UCSD-AML1 (cell line): Measurements from ENCODE around the gene TBP.
"Not testable (repeated sequence)": the region's sequence is repeated elsewhere in the genome, so short reads cannot be mapped to it uniquely, and the experiment has no call there.

Experiments used
- DNase-seq: peaks from one replicate; lab custom pipeline; 2025; ENCODE audit not compliant: unreplicated experiment; lab: John Stamatoyannopoulos, UW

TBP gene

DNA sequence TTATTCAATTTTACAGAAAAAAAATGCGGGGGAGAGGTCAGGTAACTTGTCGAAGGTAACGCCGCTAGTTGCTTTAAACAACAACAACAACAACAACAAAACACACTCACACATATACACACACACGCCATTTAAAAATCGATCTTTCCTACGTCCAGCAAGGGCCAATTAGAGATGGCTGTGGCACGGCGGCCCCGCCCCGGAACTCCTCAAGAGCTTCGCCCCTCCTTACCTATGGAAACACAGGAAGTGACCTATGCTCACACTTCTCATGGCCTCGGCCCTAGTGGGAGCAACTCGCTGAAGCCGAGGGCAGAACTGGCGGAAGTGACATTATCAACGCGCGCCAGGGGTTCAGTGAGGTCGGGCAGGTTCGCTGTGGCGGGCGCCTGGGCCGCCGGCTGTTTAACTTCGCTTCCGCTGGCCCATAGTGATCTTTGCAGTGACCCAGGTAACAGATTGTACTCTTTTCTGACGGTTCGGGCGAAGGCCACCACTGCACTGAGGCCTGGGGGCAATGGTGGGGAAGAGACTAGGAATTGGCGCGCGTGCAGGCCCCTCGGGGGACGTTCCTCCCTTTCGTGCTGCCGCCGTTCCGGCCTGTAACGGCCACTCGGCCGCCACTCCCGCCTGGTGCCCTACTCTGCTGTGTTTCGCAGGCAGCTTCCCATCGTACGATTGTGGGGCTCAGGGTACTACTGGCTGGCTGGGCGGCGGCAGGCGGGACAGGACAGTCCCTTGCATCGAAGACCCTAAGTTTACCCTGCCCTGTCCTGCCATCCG, at the start of gene TBP:
Gene TBP (plus strand): TSS at position 357 of the 783 bp plus-strand sequence. CDS start 2,661 bp downstream, outside the sequence.
- DNase-seq: peak; percentile 95

GRCh38 chr6:170504479-170504878, 49.7 kb upstream of the TBP start:
- no peak for DNase-seq

GRCh38 chr6:170505306-170505705, 48.9 kb upstream of the TBP start:
- no peak for DNase-seq

- DNase-seq: no peak
These were observed 47.7 kb upstream of the TBP start for GRCh38 chr6:170506446-170506845.

GRCh38 chr6:170507728-170508127, 46.4 kb upstream of the TBP start:
- not testable (repeated sequence) for DNase-seq

DNA sequence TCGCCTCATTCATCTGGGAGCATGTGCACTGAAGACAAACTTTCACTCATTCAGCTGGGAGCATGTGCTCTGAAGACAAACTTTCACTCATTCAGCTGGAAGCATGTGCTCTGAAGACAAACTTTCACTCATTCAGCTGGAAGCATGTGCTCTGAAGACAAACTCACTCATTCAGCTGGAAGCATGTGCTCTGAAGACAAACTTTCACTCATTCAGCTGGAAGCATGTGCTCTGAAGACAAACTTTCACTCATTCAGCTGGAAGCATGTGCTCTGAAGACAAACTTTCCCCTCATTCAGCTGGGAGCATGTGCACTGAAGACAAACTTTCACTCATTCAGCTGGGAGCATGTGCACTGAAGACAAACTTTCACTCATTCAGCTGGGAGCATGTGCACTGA, 45.9 kb upstream of the TBP start:
- not testable (repeated sequence) for DNase-seq

GRCh38 chr6:170508892-170509722, 45.1 kb upstream of the TBP start:
- DNase-seq: not testable (repeated sequence)

GRCh38 chr6:170509723-170510018, 44.5 kb upstream of the TBP start:
- DNase-seq: no peak

DNA sequence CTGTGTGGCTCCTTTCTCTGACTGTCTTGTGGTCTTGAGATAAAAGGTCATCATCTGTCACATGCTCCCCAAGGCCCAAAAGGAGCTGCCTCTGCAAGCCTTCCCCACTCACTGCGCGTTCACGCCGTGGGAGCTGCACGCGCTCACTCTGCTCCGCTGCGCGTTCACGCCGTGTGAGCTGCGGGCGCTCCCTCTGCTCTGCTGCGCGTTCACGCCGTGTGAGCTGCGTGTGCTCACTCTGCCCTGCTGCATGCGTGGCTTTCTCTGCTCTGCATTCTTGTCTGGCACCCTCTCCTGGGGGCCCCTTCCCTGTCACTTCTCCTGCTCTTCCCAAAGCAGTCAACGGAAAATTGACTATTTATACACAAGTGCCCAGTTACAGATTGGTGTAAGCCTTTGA, 43.5 kb upstream of the TBP start:
- no peak for DNase-seq

DNA sequence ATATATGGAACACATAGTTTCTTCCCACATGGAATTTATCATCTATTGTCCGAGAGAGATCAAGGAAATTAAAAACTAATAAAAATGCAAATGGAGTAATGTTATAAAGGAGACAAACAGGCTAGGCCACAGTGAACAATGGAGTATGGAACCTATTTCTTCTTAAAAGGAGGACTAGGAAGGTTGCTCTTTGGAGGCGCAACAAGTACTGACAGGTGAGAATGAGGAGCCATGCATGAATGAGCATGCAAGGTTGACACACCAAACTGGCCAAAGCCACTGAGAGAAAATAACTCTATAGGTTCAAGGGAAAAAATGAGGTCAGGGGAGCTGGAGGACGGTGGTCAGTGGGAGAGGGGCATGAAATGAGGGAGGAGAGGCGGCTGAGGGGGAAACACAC, 41.9 kb upstream of the TBP start:
- DNase-seq: no peak

- no peak for DNase-seq
These were observed 39.3 kb upstream of the TBP start for GRCh38 chr6:170514908-170515307.

GRCh38 chr6:170516783-170517616, 37.2 kb upstream of the TBP start:
- DNase-seq: peak; percentile 49

DNA sequence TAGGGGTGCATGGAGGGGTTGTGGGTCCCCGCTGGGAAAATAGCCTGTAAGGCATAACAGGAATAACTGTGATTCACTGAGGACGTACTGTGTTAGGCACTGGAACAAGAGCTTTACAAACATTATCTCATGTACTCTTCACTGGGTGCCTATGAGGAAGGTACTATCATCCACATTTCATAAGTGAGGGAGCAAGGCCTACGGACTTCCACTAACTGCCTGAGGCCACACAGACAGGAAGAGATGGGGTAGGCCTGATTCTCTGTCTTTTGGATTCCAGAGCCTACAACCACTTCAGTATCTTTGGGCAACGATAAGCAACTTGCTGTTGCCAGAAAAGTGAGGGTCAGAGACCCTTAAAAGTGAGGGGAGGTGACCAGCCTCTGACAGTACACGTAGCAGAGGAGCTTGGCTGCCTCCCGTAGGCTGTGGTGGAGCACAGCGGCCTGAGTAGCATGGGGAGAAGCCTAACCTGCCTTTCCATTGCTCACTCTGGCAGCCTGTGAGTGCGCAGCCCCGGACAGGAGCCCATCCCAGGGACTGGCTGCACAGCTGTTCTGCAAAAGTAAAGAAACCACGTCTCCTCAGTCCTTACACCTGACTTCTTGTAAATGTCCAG, 31.5 kb upstream of the TBP start:
- peak; percentile 36 for DNase-seq

DNA sequence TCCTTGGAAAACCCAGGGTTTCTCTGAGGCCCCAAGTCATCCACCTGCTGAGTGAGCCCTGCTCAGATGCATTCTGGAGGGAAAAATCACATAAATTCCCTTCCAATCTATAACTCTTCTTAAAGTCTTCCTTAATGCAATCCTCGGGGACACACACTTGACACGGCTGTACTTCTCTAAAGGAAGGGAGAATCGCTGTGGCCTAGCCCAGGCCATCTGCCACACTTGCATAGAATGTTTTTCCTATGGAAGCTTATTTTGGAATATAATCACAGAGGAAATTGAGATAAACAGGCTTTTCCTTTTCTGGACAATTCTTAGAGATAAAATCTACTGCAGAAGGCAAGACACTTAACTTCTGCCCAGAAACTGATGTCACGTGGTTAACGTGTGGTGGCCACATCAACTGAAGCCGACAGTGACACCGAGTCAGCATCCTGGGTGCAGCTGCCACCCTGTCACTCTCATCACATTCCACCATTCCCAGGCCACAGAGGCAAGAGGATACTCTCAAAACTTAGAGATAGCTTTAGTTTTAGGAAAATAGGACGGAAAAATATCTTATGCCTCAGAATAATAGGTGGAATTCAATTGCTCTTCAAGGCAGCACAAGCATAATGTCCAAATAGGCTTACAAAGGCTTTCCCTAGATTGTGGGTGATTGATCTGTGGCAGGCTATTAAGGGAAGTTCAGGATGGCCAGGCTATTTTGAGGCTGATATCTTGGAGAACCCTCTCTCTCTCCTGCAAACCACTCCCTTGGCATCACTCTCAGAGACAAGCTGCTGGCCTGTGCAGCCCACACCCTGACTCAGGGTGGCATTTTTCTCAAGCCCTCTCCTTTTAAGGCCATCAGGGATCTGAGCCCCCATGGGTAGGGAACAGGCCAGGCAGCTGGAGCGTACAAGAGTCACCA, 30.7 kb upstream of the TBP start:
- DNase-seq: no peak

DNA sequence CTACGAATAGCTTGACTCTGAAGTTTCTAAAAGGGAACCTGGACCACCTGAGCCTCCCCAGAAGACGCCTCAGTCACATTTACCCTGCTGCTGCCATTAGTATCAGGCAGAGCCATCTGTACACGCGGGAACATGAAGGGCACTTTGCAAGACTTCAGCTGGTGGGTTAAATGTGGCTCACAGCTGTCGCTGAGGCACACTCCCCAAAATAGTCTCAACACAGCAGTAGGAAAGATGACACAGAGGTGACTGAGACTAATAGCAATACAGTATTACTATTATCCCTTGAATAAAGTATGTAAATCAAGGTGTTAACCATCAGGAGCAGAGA, 30.0 kb upstream of the TBP start:
- DNase-seq: no peak

- DNase-seq: no peak
These were observed 28.4 kb upstream of the TBP start for GRCh38 chr6:170525795-170526194.

DNA sequence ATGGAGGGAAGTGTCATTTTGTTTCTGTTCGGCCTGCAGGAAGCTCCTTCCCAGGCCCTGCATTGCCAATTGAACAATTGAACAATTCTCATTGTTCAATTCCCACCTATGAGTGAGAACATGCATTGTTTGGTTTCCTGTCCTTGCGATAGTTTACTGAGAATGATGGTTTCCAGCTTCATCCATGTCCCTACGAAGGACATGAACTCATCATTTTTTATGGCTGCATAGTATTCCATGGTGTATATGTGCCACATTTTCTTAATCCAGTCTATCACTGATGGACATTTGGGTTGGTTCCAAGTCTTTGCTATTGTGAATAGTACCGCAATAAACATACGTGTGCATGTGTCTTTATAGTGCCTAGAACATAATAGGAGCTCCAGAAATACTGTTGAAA, 26.2 kb upstream of the TBP start:
- DNase-seq: not testable (repeated sequence)

- DNase-seq: peak; percentile 66
These were observed 24.2 kb upstream of the TBP start for GRCh38 chr6:170529839-170530469.

DNA sequence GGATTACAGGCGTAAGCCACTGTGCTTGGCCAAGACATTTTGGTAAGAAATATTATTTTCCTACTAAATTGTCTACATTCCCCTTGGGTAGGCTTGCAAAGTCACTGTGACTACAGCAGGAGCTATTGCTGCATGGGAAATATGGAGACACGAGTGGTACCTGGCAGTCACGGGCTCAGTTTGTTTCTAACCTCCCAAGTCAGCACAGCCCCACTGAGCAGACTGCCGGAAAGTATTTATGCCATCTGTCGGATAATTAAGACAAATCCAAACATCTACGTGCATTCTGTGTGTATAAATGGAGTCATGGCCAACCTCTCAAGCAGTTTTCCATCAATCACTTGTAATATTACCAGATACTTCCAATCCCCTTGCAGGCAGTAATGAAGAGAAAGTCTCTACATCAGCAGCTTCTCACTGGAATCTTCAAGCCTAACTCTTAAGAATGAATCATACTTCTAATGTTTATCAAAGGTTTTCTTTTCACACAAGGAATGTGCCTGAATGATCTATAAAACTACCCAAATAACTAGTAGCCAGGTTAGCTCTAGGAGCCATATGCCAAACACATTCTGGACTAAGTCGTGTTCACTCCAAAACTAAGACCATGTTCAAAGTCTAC, 21.2 kb upstream of the TBP start:
- DNase-seq: no peak
